ENCODE results near the gene IKZF1.

GRCh38 chr7:50339990-50340500 lies 35.5 kb downstream of the IKZF1 start:
- TF ChIP-seq CTCF (conservative IDR thresholded peaks at IDR 0.05; ENCODE audit: low read length) (no peak), EZH2phosphoT487 (IDR thresholded peaks at IDR 0.05; ENCODE audit: borderline replicate concordance) (no peak)

Measured in Loucy (cell line).